SJSA1 (cell line): ENCODE data around the gene C11orf68. TPM values are rescaled to one million over a fixed set of nuclear protein-coding genes. Genes with fewer than 3 reads are reported as not detected.
"Not testable (repeated sequence)": the region's sequence is repeated elsewhere in the genome, so short reads cannot be mapped to it uniquely, and the experiment has no call there.

Experiments used
- DNase-seq, 2 experiments: peaks; one replicate each; pipeline ENCODE4 v3.0.0-alpha.2; 2015 to 2020; ENCODE audit warnings: low spot score in 2 of 2, low read depth in 1 of 2
- H3K27ac ChIP-seq: fragments of 250-450 bp; sonication (Bioruptor Pico); 2 replicates; pipeline ENCODE4 v1.5.1; 2020; ENCODE audit warnings: mild to moderate bottlenecking, moderate library complexity
- H3K27me3 ChIP-seq: fragments of 250-450 bp; sonication (Bioruptor Pico); replicated peaks from 2 replicates; pipeline ENCODE4 v1.5.1; 2020; ENCODE audit warnings: mild to moderate bottlenecking, moderate library complexity
- H3K36me3 ChIP-seq: fragments of 250-450 bp; sonication (Bioruptor Pico); 2 replicates; pipeline ENCODE4 v1.5.1; 2020; ENCODE audit warnings: mild to moderate bottlenecking
- H3K4me1 ChIP-seq: fragments of 250-450 bp; sonication (Bioruptor Pico); replicated peaks from 2 replicates; pipeline ENCODE4 v1.6.1; 2021; ENCODE audit warnings: mild to moderate bottlenecking
- H3K4me3 ChIP-seq: fragments of 250-450 bp; sonication (Bioruptor Pico); 2 replicates; pipeline ENCODE4 v1.5.1; 2020; ENCODE audit warnings: mild to moderate bottlenecking
- H3K9me3 ChIP-seq: fragments of 250-450 bp; sonication (Bioruptor Pico); replicated peaks from 2 replicates; pipeline ENCODE4 v1.5.1; 2020; ENCODE audit warnings: mild to moderate bottlenecking
- total RNA-seq: library from RNA; depleted of rRNA; stranded (reverse); fragments of >200 nt; shearing (Covaris generic); gene quantifications from 2 replicates; pipeline ENCODE4 v1.2.3, GENCODE V29; 2014

Gene C11orf68
- total RNA-seq, 1 experiment from 2014 or later, result 44.8 TPM

DNA sequence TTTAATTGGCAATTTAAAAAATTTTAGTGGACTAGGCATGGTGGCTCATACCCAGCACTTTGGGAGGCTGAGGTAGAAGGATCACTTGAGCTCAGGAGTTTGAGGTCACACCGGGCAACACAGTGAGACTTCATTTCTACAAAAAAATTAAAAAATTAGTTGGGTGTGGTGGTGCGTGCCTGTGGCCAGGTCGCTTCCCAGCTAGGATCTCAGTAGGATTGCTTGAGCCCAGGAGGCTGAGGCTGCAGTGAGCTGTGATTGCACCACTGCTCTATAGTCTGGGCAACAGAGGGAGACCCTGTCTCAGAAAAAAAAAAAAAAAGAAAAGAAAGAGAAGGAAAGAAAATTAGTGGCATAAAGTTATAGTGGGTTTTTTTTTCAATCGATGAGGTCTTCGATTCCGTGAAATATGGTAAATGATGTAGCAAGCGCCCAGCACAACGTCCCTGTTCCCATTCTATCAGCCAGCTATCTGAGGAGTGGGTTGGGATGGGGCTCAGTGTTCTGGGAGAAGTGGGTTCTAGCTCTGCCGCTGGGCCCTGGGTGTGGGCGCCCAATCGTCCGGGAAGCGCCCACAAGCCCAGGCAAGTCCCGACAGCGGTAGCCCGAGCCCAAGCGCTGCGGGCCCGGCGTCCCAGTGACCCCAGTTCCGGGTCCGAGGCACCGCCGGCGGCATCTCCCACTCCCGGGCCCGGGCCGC, 20.1 kb downstream of the C11orf68 start:
- no peak for DNase-seq
- Histone ChIP-seq H3K36me3 (peaks cover 63% of the 10 kb centered on the region), H3K9me3 (no peaks in the 10 kb centered on the region), H3K27me3 (no peaks in the 10 kb centered on the region), H3K4me3 (peak overlapping the region; percentile 91), H3K4me1 (peaks cover 72% of the 10 kb centered on the region), H3K27ac (peak overlapping the region; percentile 93)

GRCh38 chr11:65897020-65897471, 21.8 kb downstream of the C11orf68 start:
- no peaks in the 10 kb centered on the region for H3K27me3 ChIP-seq
- peaks cover 66% of the 10 kb centered on the region for H3K4me1 ChIP-seq
- peaks cover 79% of the 10 kb centered on the region for H3K36me3 ChIP-seq
- H3K4me3 ChIP-seq, result peak overlapping the region; percentile 6; the same call in 1 of the 2 replicates
- H3K27ac ChIP-seq, result no peak overlapping the region
- DNase-seq, result no peak
- no peaks in the 10 kb centered on the region for H3K9me3 ChIP-seq

DNA sequence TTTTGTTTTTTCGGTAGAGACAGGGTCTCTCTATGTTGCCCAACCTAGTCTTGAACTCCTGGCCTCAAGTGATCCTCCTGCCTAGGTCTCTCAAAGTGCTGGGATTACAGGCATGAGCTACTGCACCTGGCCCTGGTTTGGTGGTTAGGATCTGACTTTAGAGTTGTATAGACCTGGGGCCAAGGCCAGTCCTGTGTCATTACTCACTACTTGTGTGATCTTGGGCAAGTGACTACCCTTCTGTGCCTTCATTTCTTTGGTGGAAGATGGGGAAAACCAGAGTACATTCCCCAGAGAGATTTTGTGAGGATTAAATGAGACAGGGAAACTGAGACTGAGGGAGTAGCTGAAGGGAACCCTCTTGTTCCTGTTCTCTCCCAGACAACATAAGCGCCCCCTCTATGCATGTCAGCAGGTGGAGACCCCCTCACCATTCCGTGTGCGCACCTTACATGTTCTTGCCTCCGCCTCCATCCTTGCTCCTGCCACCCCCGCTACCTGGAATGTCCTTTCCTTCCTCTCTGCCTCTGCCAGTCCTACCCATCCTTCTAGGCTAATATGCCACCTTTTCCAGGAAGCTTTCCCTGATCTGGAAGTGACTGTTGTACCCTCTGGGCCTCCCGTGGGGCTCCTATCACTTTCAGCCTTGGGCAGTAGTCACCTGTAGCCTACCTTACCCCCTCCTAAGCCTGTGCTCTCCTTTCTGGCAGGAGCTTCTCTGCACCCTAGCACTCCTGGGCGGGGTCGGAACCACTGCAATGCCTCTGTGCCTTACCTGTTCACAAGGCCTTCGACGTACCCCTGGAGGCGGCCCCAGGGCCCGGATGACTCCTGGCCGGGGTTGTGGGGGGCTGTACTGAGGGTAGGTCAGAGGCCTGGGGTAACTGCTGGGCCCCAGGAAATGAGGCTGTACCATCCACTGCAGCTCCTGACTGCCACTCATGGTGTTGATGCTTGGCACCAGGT, 22.5 kb downstream of the C11orf68 start:
- DNase-seq, result peak in 1 of 2 experiments; percentile 59
- no peaks in the 10 kb centered on the region for H3K9me3 ChIP-seq
- H3K4me3 ChIP-seq, result no peak overlapping the region
- H3K27me3 ChIP-seq, result no peaks in the 10 kb centered on the region
- H3K27ac ChIP-seq, result no peak overlapping the region
- peaks cover 66% of the 10 kb centered on the region for H3K4me1 ChIP-seq
- peaks cover 86% of the 10 kb centered on the region for H3K36me3 ChIP-seq

GRCh38 chr11:65895482-65895981, 23.3 kb downstream of the C11orf68 start:
- no peak for DNase-seq
- Histone ChIP-seq H3K4me1 (peaks cover 66% of the 10 kb centered on the region), H3K9me3 (0 out of 2 replicates have a peak, but pooled peaks cover 2% of the 10 kb centered on the region), H3K27me3 (no peaks in the 10 kb centered on the region), H3K4me3 (no peak overlapping the region), H3K36me3 (peaks cover 94% of the 10 kb centered on the region), H3K27ac (no peak overlapping the region)

GRCh38 chr11:65894034-65894591, 24.7 kb downstream of the C11orf68 start:
- DNase-seq, result peak in 1 of 2 experiments; percentile 57

DNA sequence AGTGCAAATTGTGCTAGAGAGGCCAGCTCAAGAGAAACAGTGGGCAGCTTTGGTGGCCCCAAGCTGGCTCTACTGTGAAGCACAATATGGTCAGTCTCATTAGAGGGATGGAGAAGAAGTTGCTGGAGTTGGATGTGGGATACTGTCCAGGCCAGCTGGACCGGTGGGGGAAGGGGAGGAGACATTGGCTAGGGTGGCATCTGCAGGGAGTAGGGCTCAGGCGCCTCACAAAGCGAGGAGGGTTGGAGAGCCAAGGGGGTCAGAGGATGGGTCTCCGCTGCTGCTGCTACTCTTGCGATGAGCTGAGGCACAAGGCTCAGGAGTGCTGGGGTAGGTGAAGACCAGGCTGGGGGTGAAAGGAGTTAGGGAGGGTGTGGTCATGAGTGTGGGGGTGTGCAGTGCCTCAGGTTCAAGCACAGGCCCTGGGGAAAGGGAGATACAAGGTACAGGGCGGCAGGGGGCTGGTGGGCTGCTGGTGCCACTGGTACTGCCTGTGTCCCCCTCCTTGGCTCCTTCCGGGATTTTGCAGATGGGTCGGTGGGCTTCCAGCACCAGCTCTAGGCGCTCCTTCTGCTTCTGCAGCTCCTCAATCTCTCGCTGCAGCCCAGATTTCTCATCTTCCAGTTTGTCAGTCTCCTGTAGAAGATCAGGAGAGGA, 26.1 kb downstream of the C11orf68 start:
- no peak overlapping the region for H3K27ac ChIP-seq
- peak; percentile 33 to 58 for DNase-seq

More at GRCh38 chr11:65894034-65894591, 24.7 kb downstream of the C11orf68 start:
- Histone ChIP-seq H3K27me3 (no peaks in the 10 kb centered on the region), H3K4me1 (peaks cover 79% of the 10 kb centered on the region), H3K9me3 (0 out of 2 replicates have a peak, but pooled peaks cover 2% of the 10 kb centered on the region), H3K36me3 (peaks cover 94% of the 10 kb centered on the region), H3K4me3 (no peak overlapping the region), H3K27ac (no peak overlapping the region)

GRCh38 chr11:65892137-65892540, 26.7 kb downstream of the C11orf68 start:
- H3K27ac ChIP-seq, H3K27me3 ChIP-seq, DNase-seq, H3K9me3 ChIP-seq: not testable (repeated sequence)
- Histone ChIP-seq H3K4me3 (peak overlapping the region; percentile 51), H3K36me3 (peaks cover 84% of the 10 kb centered on the region), H3K4me1 (peaks cover 78% of the 10 kb centered on the region)

More for the DNA sequence above, 26.1 kb downstream of the C11orf68 start:
- peaks cover 86% of the 10 kb centered on the region for H3K36me3 ChIP-seq
- no peak overlapping the region for H3K4me3 ChIP-seq
- H3K9me3 ChIP-seq, result 0 out of 2 replicates have a peak, but pooled peaks cover 2% of the 10 kb centered on the region
- H3K27me3 ChIP-seq, result no peaks in the 10 kb centered on the region
- peaks cover 79% of the 10 kb centered on the region for H3K4me1 ChIP-seq

- Histone ChIP-seq H3K4me1 (peaks cover 71% of the 10 kb centered on the region), H3K36me3 (peaks cover 83% of the 10 kb centered on the region), H3K27me3 (no peaks in the 10 kb centered on the region), H3K4me3 (peak overlapping the region; percentile 51), H3K27ac (peak overlapping the region; percentile 34), H3K9me3 (0 out of 2 replicates have a peak, but pooled peaks cover 2% of the 10 kb centered on the region)
- DNase-seq, result peak; percentile 72 to 78
Measured at GRCh38 chr11:65891219-65892136, 27.4 kb downstream of the C11orf68 start.

- H3K4me3 ChIP-seq, result peak within 1 kb of the TSS; percentile 61
- peak; percentile 100 for DNase-seq
- no peaks in the 10 kb centered on the region for H3K27me3 ChIP-seq
- peaks cover 62% of the 10 kb centered on the region for H3K4me1 ChIP-seq
- H3K9me3 ChIP-seq, result 0 out of 2 replicates have a peak, but pooled peaks cover 2% of the 10 kb centered on the region
- H3K27ac ChIP-seq, result peak within 1 kb of the TSS; percentile 55
- H3K36me3 ChIP-seq, result peaks cover 82% of the 10 kb centered on the region
Measured at GRCh38 chr11:65890324-65891218, 28.3 kb downstream of the C11orf68 start, which contains the start of gene CCDC85B. CCDC85B (plus strand) TSS chr11:65890673; CDS start chr11:65890784, 111 bp downstream.

- peak within 1 kb of the TSS; percentile 61 for H3K4me3 ChIP-seq
- DNase-seq, result peak; percentile 99 to 100
- H3K4me1 ChIP-seq, result peaks cover 55% of the 10 kb centered on the region
- peak within 1 kb of the TSS; percentile 55 for H3K27ac ChIP-seq
- 0 out of 2 replicates have a peak, but pooled peaks cover 2% of the 10 kb centered on the region for H3K9me3 ChIP-seq
- no peaks in the 10 kb centered on the region for H3K27me3 ChIP-seq
- peaks cover 82% of the 10 kb centered on the region for H3K36me3 ChIP-seq
Measured at GRCh38 chr11:65888163-65888814, 30.6 kb downstream of the C11orf68 start, which contains the start of gene FIBP. FIBP (minus strand) TSS chr11:65888471; CDS start chr11:65888418, 53 bp downstream.

- H3K4me3 ChIP-seq, result peak overlapping the region; percentile 61
- DNase-seq, result no peak
- 0 out of 2 replicates have a peak, but pooled peaks cover 2% of the 10 kb centered on the region for H3K9me3 ChIP-seq
- H3K27ac ChIP-seq, result peak overlapping the region; percentile 44
- H3K27me3 ChIP-seq, result no peaks in the 10 kb centered on the region
- H3K4me1 ChIP-seq, result peaks cover 54% of the 10 kb centered on the region
- H3K36me3 ChIP-seq, result peaks cover 84% of the 10 kb centered on the region
Measured at GRCh38 chr11:65887723-65888162, 31.1 kb downstream of the C11orf68 start.
